Heart right ventricle (tissue), 16 donors: ENCODE measurements around the gene RHOF. TPM values are rescaled to one million over a fixed set of nuclear protein-coding genes. Genes with fewer than 3 reads are reported as not detected.

ENCODE experiments used
- ATAC-seq, 8 donors: fragments of 200-7000 bp; cut with Tn5 transposase; one replicate each; pipeline ENCODE4 v1.9.1; 2020; ENCODE audit warnings: mild to moderate bottlenecking in 8 of 8, moderate library complexity in 8 of 8, moderate number of reproducible peaks in 1 of 8
- DNase-seq, 2 donors: peaks; one replicate each; pipeline ENCODE4 v3.0.0-alpha.2; 2020
- H3K27ac ChIP-seq, 10 donors: fragments of 200-600 bp; sonication (generic) in 2 of 10; one replicate each; pipeline versions ENCODE4 v1.5.0 to v1.8.0; 2020 to 2022; ENCODE audit warnings: mild to moderate bottlenecking in 3 of 10
- H3K27me3 ChIP-seq, 7 donors: fragments of 200-600 bp; one replicate each; pipeline ENCODE4 v1.8.0; 2021 to 2022; ENCODE audit warnings: mild to moderate bottlenecking in 2 of 7
- H3K36me3 ChIP-seq, 9 donors: fragments of 200-600 bp; sonication (generic) in 1 of 9; one replicate each; pipeline versions ENCODE4 v1.5.0 to v1.8.0; 2020 to 2022; ENCODE audit warnings: mild to moderate bottlenecking in 2 of 9
- H3K4me1 ChIP-seq, 9 donors: fragments of 200-600 bp; sonication (generic) in 1 of 9; one replicate each; pipeline versions ENCODE4 v1.5.0 to v1.8.0; 2020 to 2022; ENCODE audit warnings: mild to moderate bottlenecking in 4 of 9
- H3K4me3 ChIP-seq, 10 donors: fragments of 200-600 bp; sonication (generic) in 2 of 10; one replicate each; pipeline versions ENCODE4 v1.5.0 to v1.8.0; 2020 to 2022; ENCODE audit warnings: mild to moderate bottlenecking in 7 of 10, moderate library complexity in 2 of 10
- H3K9me3 ChIP-seq, 11 donors: fragments of 200-600 bp in 10 of 11; sonication (generic) in 2 of 11; one replicate each; pipeline versions ENCODE4 v1.5.0 to v1.8.0; 2013 to 2022; ENCODE audit warnings: mild to moderate bottlenecking in 2 of 11, control low read depth in 1 of 11, moderate library complexity in 1 of 11
- WGBS, 2 donors: extraction: QIAGEN DNeasy Blood & Tissue Kit; methylation state at CpG; one replicate each; pipeline ENCODE4 v1.1.7; 2013; ENCODE audit warnings: inconsistent platforms in 1 of 2; 5-methylcytosine and 5-hydroxymethylcytosine counted together
- intact Hi-C, 10 donors: fragments of 100-400 bp; cut with DNase I; formaldehyde crosslinking; loops; one replicate each; pipeline versions ENCODE4 v1.11.1 to v1.14.2; 2022
- polyA plus RNA-seq, 2 donors: library from polyadenylated mRNA; stranded (reverse); fragments of 200-250 nt; gene quantifications; one replicate each; pipeline ENCODE4 v1.2.3, GENCODE V29; 2013
- total RNA-seq, 10 donors: library from RNA; stranded (reverse); fragmentation: NEBNext Ultra II Directional in 3 of 10; extraction: Animal tissue kit (Norgen Biotek cat#: 25700) in 3 of 10; gene quantifications; one replicate each; pipeline versions ENCODE4 v1.2.1 to v1.2.4, GENCODE V29; 2021 to 2023
- TF ChIP-seq, protein P1 (sequence below), 9 donors: fragments of 200-600 bp; sonication (generic) in 2 of 9; IDR thresholded peaks; one replicate each; pipeline versions ENCODE4 v1.5.0 to v1.8.0; 2021 to 2022; ENCODE audit warnings: antibody characterized with exemption in 9 of 9, mild to moderate bottlenecking in 5 of 9, moderate library complexity in 1 of 9
- donor health status: Arrhythmogenic right ventricular cardiomyopathy.
- donor health status: ischemic (EF 13 %, LVEDD 7.1; RV severe dilation, severe dysfunction).
- donor health status: healthy with polysubstance abuse.
- donor health status: DM: no; HTN: yes; CAD: no.
- donor health status: DM: no; HTN: no; CAD: no.
- donor health status: ischemic (EF 25% LVEDD 6.9; RV normal size, moderate dysfunction).
- donor health status: ischemic (EF 25% LVEDD 5.7; RV mildly dilated, moderate dysfunction).
- donor health status: healthy.
- donor health status: DM: yes; HTN: yes; CAD: no.
- donor health status: Ischemic cardiomyopathy.
- donor health status: ischemic (EF 35%, LVEDD 5.7; RV mildly dilated, moderate dysfunction).
- donor health status: nonischemic (EF 11% LVEDD 7.7; RV severe dilation, severe dysfunction).
- donor health status: DM: yes; HTN: yes; CAD: no.
- donor health status: PGD.
- donor health status: ischemic (EF 29% LVEDD 5.4; RV normal size, mild dysfunction).
- donor health status: nonischemic (EF 23%, LVEDD 6.1; RV moderate dilation, normal function).

The RHOF gene
- total and polyA plus RNA-seq, 12 donors = 16.5 to 45.6 (median 24.7) TPM

DNA sequence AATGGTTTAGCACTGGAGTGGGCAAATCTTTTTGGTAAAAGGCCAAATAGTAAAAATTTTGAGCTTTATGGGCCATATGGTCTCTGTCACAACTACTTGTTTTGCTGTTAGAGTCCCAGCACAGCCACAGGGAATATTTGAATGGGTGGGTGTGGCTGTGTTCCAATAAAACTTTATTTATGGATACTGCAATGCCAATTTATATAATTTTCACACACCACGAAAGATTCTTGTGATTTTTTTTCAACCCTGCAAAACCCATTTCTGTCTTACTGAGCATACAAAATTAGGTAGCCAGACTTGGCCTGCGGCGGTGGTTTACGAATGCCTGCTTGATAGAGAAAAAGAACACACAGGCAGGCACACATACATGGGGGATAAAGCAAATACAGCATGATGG lies 52.6 kb downstream of the RHOF start:
- intact Hi-C loops = no loop called here
- WGBS, 2 donors = 91 to 93% methylated on average over 4 of the region's 4 CpGs
- Histone ChIP-seq H3K27ac (no peak overlapping the region), H3K36me3 (peaks cover 0 to 13% (median 0%) of the 10 kb centered on the region in 9 donors), H3K9me3 (no peaks in the 10 kb centered on the region), H3K4me3 (no peak overlapping the region), H3K4me1 (peaks cover 0 to 6% (median 0%) of the 10 kb centered on the region in 9 donors), H3K27me3 (no peaks in the 10 kb centered on the region)
- no peak for DNase-seq
- TF ChIP-seq, protein P1, sequence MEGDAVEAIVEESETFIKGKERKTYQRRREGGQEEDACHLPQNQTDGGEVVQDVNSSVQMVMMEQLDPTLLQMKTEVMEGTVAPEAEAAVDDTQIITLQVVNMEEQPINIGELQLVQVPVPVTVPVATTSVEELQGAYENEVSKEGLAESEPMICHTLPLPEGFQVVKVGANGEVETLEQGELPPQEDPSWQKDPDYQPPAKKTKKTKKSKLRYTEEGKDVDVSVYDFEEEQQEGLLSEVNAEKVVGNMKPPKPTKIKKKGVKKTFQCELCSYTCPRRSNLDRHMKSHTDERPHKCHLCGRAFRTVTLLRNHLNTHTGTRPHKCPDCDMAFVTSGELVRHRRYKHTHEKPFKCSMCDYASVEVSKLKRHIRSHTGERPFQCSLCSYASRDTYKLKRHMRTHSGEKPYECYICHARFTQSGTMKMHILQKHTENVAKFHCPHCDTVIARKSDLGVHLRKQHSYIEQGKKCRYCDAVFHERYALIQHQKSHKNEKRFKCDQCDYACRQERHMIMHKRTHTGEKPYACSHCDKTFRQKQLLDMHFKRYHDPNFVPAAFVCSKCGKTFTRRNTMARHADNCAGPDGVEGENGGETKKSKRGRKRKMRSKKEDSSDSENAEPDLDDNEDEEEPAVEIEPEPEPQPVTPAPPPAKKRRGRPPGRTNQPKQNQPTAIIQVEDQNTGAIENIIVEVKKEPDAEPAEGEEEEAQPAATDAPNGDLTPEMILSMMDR (IDR thresholded peaks at IDR 0.05) = no peak
- no peak for ATAC-seq

DNA sequence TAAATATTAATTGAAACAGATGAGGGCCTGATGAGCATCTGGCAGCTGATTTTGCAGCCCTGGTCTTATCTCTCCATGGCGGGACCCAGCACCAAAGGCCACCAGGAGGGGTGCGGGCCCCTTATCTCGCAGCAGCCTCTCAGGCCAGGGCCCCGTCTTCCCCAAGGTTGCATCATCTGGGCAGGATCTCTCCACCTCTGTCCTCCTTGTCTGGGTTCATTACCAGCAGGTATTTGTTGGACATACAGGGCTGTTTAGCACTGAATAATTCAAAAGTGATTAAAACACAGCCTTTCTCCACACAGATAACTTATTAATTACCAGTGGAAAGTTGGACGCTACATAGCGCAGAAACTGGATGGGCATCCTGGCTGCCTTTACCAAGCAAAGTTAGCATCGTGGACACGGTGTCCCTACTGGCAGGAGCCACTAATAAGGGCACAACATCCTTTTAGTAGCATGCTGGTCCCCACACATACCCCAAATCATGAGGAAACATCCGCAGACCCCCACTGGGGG lies 55.1 kb downstream of the RHOF start:
- H3K27me3 ChIP-seq = no peaks in the 10 kb centered on the region
- H3K36me3 ChIP-seq = no peaks in the 10 kb centered on the region
- ATAC-seq (no peak), DNase-seq (no peak)
- no peak overlapping the region for H3K4me3 ChIP-seq
- intact Hi-C loops = no loop called here
- H3K4me1 ChIP-seq = peaks cover 0 to 6% (median 0%) of the 10 kb centered on the region in 9 donors
- WGBS, 2 donors = 89% methylated on average over 9 of the region's 9 CpGs
- TF ChIP-seq, protein P1 (IDR thresholded peaks at IDR 0.05) = no peak
- no peaks in the 10 kb centered on the region for H3K9me3 ChIP-seq
- no peak overlapping the region for H3K27ac ChIP-seq

DNA sequence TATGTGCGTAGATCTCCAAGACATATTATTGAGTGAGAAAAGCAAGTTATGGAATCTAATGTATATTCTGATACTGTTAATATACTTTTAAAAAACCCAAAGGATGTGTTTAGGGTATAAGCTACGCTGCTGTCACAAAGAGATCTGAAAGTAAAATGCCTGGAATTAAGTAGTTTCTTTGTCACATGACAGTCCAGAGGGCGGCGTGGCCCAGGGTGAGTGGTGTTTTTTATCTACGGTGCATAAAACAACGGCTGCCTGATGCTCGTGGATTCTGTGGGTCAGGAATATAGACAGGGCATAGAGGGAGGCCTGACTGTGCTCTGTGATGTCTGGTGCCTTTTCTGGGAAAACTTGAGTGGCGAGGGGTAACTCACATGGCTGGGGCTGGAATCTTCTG lies 59.6 kb downstream of the RHOF start:
- no peak for DNase-seq
- no peaks in the 10 kb centered on the region for H3K4me1 ChIP-seq
- intact Hi-C loops = no loop called here
- TF ChIP-seq, protein P1 (IDR thresholded peaks at IDR 0.05) = no peak
- H3K36me3 ChIP-seq = no peaks in the 10 kb centered on the region
- ATAC-seq = no peak
- H3K4me3 ChIP-seq = no peak overlapping the region
- H3K27ac ChIP-seq = no peak overlapping the region
- WGBS, 2 donors = 86 to 90% methylated on average over 8 of the region's 8 CpGs
- H3K27me3 ChIP-seq = no peaks in the 10 kb centered on the region
- H3K9me3 ChIP-seq = no peaks in the 10 kb centered on the region

DNA sequence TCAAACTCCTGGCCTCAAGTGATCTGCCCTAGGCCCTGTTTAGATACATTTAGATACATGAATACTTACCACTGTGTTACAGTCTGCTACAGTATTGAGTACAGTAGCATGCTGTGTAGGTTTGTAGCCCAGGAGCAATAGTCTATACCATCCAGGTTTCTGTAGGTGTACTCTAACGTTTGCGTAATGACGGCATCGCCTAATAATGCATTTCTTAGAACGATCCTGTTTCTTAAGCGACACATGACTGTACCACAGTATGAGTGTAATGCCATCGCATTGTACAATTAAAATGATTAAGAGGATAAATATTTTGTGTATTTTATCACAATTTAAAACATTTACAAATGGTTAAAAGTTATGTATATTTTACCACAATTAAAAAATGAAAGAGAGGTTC lies 62.0 kb downstream of the RHOF start:
- ATAC-seq = no peak
- Histone ChIP-seq H3K4me1 (no peaks in the 10 kb centered on the region), H3K27ac (no peak overlapping the region), H3K36me3 (no peaks in the 10 kb centered on the region), H3K27me3 (no peaks in the 10 kb centered on the region), H3K9me3 (no peaks in the 10 kb centered on the region), H3K4me3 (no peak overlapping the region)
- TF ChIP-seq, protein P1 (IDR thresholded peaks at IDR 0.05) = no peak
- no peak for DNase-seq
- WGBS, 2 donors = 97% methylated on average over 7 of the region's 7 CpGs
- intact Hi-C loops = no loop called here
